T-helper 9 cell (primary cell): ENCODE measurements around the gene COL5A1.
"Not testable (repeated sequence)": the region's sequence is repeated elsewhere in the genome, so short reads cannot be mapped to it uniquely, and the experiment has no call there.

ENCODE experiments used
- DNase-seq: peaks from one replicate; pipeline ENCODE4 v3.0.0-alpha.2; 2020

COL5A1 gene

GRCh38 chr9:134658378-134658955 is 16.9 kb downstream of the COL5A1 start:
- DNase-seq: no peak

- DNase-seq: no peak
These were observed 18.1 kb downstream of the COL5A1 start for GRCh38 chr9:134659688-134660131.

GRCh38 chr9:134660407-134660806 is 18.8 kb downstream of the COL5A1 start:
- no peak for DNase-seq

- no peak for DNase-seq
These were observed 19.7 kb downstream of the COL5A1 start for GRCh38 chr9:134661299-134661698.

GRCh38 chr9:134661791-134662142 is 20.2 kb downstream of the COL5A1 start:
- DNase-seq: no peak

- DNase-seq: no peak
These were observed 20.7 kb downstream of the COL5A1 start for GRCh38 chr9:134662143-134662876.

- DNase-seq: no peak
These were observed 21.5 kb downstream of the COL5A1 start for GRCh38 chr9:134663084-134663483.

GRCh38 chr9:134663753-134664415 is 22.3 kb downstream of the COL5A1 start:
- DNase-seq: no peak

- DNase-seq: no peak
These were observed 22.8 kb downstream of the COL5A1 start for GRCh38 chr9:134664446-134664845.

GRCh38 chr9:134666208-134666607 is 24.6 kb downstream of the COL5A1 start:
- DNase-seq: no peak

- DNase-seq: no peak
These were observed 25.2 kb downstream of the COL5A1 start for GRCh38 chr9:134666831-134667230.

- DNase-seq: not testable (repeated sequence)
These were observed 27.4 kb downstream of the COL5A1 start for GRCh38 chr9:134668977-134669376.

- no peak for DNase-seq
These were observed 27.9 kb downstream of the COL5A1 start for GRCh38 chr9:134669399-134669955.

- no peak for DNase-seq
These were observed 28.5 kb downstream of the COL5A1 start for GRCh38 chr9:134670042-134670525.

GRCh38 chr9:134670851-134671281 is 29.3 kb downstream of the COL5A1 start:
- DNase-seq: no peak

GRCh38 chr9:134671341-134672113 is 29.9 kb downstream of the COL5A1 start:
- no peak for DNase-seq

- DNase-seq: no peak
These were observed 34.8 kb downstream of the COL5A1 start for GRCh38 chr9:134676361-134676760.

- DNase-seq: no peak
These were observed 35.3 kb downstream of the COL5A1 start for GRCh38 chr9:134676886-134677285.

- DNase-seq: no peak
These were observed 36.1 kb downstream of the COL5A1 start for GRCh38 chr9:134677743-134678142.

GRCh38 chr9:134678206-134678605 is 36.6 kb downstream of the COL5A1 start:
- DNase-seq: no peak

GRCh38 chr9:134678666-134679443 is 37.3 kb downstream of the COL5A1 start:
- no peak for DNase-seq
